ENCODE measurements around the gene PID1.

PID1 gene, protein sequence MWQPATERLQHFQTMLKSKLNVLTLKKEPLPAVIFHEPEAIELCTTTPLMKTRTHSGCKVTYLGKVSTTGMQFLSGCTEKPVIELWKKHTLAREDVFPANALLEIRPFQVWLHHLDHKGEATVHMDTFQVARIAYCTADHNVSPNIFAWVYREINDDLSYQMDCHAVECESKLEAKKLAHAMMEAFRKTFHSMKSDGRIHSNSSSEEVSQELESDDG

DNA sequence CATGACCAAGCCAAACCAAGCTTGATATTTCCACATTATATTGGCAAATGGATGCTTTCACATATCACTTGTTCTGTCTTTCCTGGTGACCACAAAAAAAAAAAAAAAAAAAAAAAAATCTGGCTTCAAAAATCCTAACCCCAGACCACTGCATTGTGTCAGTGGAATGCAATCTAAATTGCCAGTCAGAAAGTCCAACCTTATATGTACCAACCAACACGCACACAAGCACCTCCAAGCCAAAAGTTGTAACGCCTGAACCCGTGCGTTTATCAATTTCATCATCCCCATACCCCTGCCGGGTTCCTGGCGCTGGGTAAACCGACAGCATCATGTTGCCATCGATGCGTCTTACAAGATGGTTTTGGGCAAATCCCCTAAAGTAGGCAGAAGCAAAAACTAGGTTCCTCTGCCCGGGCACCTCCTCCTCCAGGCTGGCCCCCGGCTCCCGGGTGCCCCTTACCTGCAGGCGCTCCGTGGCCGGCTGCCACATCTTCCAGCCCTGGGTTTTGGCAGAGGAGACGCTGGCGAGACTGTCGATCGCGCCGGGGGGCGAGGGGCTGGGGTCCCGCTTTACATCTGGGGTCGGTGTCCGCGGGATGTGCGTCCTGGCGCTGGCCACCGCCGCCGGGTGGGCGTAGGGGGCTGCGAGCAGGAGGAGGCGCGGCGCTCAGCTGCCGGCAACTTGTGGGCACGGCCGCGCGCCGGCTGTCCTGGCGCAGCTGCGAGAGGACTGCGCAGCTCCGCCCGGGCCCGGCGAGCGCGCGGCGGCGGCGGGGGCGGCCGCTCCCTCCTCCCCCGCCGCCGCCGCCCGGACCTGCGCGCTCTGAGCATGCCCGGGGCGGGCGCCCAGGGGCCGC is at the start of gene PID1:
TSS of gene PID1 (minus strand) at position 737 of the 860 bp plus-strand sequence. CDS start at position 493, 244 bp downstream.
- peak; percentile 74 for DNase-seq (ENCODE audit: low spot score)

DNA sequence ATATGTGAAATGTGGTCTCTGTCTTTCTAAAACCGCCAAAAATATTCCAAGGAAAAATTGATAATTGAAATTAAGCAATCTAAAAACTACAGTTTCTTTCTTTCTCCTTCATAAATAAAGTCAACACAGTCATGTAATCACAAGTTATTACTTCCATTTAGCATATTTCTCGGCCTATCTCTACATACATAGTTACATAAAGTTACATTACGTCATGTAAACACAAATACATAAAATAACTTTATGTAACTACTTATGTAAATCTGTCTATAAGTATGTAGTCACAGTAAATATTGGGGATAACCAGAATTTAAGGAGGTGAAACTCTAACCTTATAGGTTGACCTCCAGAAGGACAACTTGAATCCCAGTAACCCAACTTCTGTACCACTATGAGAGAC is 48.5 kb upstream of the PID1 start:
- no peak for DNase-seq (ENCODE audit: low spot score)

DNA sequence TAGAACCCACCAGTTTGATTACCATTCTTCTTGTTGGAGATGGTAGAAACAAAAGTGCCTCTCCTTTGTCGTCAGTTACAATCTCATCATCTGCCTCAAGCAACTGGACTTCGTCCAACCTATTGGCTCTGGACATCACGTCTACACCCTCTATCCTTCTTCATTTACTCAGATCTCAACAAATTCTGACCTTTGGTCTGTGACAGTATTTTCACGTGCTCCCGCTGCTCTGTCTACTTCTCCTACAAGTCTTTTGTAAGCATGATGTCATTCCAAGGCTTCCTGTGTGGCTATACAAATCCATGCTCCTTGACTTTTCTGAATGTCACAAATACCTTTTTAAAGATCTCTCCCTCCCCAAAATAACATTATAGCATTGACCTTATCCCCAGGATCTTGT is 43.0 kb upstream of the PID1 start:
- no peak for DNase-seq (ENCODE audit: low spot score)

DNA sequence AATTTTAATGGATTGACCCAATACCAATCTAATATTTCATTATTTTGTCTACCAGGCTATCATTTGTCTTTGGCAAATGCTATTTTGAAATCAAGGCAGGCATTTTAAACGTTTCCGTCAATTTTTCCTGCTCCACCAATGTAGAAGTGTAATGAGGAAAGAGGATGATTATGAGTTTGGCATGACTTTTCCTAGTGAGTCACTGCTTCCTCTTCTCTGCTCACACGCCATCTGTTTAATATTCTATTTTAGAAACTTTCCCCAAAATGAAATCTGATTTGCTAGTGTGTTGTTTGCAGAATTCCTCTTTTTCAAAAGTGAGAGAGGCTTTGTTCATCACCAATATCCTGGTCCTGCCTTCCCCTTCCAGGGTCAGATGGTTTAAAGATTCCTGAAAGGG is 42.5 kb upstream of the PID1 start:
- DNase-seq (ENCODE audit: low spot score): no peak

DNA sequence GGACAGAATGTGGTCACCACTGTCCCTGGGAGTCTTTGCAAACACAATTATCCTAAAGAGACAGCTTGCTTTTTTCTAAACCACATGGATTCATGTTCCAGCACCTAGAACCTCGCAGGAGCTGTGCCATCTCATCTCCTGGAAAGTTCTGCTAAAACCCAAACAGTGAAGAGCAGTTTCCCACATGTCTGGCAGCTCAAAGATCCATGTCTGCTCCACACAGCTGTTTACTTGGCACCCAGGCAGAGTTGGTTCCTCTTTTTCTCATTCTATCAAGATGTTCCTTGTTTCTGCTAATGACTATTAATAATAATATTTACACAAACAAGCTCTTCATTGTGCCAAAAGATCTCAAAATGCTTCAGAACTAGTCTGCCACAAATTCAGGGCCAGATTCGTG is 30.1 kb upstream of the PID1 start:
- no peak for DNase-seq (ENCODE audit: low spot score)

DNA sequence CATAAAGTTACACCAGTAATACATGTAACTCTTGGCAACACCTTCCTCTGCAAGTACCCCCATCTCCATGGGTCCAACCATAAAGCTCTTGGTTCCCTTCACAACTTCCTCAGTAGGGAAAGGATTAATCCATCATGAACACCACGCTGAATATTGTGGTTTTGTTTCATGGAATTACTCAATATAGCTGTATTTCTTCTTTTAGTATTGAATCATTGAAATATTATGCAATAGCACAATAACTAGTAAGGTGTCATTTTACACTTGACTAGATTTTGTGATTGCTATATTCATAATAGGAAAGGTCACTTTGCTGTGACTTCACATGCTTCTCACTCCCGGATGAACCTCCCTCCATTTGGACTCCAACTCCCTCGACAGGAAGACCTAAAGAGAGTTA is 29.7 kb upstream of the PID1 start:
- no peak for DNase-seq (ENCODE audit: low spot score)

DNA sequence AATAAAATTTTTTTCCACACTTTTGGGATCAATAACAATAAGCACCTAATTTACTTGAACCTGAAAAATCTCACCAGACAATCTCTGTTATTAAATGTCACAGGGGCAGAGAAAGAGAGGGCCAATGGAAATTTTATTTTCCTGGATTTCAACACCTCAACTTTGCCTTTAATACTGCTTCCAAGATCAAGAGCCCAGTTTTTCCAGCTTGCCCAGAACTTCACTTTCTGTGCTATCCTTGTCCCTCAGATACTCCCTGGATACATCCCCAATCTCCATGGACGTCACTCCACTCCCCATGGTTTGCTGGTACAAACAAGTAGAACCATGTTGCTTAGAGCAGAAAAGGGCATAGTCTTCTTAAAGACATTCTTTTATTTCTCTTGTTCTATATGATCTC is 29.3 kb upstream of the PID1 start:
- DNase-seq (ENCODE audit: low spot score): no peak

DNA sequence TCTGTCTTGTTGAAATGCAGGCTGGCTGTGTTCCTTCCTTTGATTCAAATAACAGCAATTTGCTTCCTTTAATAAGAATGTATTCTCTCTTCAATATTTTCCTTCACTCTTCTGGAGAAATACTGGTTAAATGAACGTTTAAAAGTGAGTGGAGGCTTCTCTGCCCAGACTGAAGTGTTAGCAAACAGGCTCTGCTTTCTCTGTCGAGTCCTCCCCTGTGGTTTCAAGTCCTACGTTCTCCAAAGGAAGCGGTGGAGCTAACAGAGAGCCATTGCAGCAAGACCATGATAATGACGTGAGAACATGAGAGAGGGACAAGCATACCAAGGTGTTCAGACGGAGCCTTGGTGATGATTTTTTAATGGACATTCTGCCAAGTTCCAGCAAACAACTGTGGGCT is 26.2 kb upstream of the PID1 start:
- DNase-seq (ENCODE audit: low spot score): no peak

DNA sequence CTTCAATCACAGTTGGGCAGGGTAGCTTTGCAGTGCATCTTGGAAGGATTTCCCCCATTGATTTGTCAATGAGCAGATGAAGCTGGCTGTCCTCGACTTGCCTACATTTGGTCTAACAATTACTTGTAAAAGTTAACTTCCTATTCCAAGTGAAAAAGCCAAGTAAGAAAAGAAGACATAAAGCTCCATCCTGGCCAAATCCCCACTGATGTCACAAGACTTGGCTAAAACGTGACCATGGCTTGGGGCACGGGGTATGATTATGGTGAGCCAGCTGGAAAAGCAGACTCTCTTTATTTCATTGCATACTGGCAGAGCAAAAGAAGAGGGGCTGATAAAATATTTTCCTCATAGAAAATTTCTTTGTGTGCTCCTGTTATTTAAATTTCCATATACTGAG is 25.4 kb upstream of the PID1 start:
- no peak for DNase-seq (ENCODE audit: low spot score)

DNA sequence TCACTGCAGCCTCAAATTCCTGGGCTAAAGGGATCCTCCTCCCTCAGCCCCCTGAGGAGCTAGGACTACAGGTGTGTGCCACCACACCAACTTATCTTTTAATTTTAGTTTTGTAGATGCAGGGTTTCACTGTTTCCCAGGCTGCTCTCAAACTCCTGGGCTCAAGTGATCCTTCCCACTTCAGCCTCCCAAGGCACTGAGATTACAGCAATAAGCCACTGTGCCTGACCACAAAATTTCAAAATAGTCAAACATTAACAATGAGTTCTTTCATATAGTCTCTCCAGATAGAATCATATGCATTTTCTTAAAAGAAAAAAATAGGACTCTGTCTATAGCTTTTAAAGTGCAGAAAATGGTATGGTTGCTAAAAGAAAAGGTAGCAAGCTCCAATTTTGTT is 24.9 kb upstream of the PID1 start:
- no peak for DNase-seq (ENCODE audit: low spot score)

DNA sequence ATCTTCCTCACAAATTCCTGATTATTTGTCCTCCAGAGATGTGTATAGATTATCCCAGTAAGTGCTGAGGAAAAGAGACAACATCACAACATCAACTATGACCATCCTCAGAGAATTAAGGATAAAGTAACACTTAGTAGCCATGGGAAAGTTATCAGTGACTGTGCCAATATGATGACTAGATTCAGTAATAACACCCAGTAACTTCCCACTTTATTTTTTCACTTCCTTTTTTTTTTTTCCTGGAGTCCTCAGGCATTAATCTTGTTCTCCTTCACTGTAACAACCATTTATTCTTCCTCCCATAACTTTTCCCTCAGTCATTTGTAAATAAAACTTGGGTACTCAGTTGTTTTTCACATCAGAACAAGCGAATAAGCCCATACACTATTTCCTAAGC is 16.7 kb upstream of the PID1 start:
- DNase-seq (ENCODE audit: low spot score): no peak

DNA sequence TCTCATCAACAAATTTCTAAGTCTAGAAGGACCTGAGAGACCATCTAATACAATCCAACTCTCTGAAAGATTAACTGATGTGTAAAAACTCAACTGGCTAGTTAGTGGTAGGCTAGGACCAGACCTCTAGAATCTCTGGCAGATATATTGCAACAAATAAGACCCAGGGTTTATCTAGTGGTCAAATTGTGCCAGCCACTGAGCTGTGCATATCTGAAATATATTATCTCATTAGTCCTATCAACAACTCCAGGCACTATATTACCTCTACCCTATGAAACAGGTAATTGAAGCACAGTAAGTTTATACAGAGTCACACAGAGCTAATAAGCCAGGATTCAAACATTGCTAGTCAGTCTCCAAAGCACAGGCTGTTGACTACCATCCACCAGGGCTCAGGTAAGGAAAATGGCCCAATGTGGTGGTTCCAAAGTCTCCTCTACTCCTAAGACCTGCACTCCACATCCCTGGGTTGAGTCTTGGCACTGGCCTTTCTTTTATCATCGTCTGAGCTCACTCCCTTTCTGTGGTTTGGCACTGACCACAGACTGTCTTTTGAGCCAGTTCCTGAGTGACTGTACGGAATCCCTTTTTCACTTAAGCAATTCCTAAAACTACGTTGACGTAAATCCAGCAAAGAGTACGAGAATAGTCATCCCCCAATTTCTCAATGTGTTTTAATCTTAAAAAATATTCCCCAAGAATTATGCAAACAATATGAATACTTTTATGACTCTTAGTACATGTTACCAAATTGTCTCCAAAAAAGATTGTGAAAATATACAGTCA is 11.9 kb upstream of the PID1 start:
- no peak for DNase-seq (ENCODE audit: low spot score)

DNA sequence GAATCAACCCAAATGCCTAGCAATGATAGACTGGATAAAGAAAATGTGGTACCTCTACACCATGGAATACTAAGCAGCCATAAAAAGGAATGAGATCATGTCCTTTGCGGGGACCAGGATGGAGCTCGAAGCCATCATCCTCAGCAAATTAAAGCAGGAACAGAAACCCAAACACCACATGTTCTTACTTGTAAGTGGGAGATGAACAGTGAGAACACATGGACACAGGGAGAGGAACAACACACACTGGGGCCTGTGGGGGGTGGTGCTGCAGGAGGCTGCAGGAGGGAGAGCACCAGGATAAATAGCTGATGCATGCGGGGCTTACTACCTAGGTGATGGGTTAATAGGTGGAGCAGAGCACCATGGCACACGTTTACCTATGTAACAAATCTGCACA is 8.4 kb upstream of the PID1 start:
- DNase-seq (ENCODE audit: low spot score): no peak

DNA sequence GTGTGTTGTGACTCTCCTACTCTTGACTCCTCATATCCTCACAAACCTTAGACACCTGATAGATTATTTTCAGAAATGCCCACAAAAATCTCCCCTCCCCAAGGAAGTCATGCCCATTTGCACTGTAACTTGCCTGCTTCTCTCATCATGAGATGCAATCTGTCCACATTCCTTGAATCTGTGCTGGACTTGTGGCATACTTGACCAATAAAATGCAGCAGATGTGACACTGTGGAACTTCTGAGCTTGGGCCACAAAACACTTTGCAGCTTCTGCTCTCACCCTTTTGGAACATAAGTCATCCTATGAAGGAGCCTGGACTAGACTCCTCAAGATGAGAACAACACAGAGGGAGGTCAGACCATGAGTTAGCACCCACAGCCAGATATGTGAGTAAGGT is 4.4 kb upstream of the PID1 start:
- DNase-seq (ENCODE audit: low spot score): no peak

DNA sequence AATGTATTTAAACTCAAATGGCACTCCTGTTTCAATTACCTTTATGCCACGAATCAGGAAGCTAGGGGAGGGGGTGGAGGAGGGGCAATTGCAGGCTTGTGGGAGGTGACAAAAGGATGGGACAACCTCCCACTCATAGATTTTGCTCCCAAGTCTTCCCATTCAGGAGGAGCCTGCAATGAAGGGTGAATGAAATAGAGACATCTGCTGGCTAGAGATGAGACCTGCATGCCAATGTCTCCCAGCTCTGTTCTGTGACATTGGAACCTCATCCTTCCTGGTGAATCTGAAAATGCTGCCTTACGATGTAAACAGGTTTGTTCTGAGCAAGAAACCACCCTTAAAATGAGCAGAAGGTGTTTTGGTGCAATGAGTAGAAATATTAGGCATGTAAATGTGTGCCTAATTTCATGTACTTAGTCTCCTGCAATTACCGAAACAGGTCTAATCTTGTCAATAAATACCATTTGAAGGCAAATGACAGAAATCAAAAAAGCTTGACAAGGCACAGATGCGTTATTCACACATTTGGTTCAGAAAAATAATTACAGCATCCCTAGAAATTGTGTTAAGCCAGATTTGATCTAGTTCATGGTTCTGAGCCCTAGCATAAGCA is 2.7 kb upstream of the PID1 start:
- peak; percentile 62 for DNase-seq (ENCODE audit: low spot score)

DNA sequence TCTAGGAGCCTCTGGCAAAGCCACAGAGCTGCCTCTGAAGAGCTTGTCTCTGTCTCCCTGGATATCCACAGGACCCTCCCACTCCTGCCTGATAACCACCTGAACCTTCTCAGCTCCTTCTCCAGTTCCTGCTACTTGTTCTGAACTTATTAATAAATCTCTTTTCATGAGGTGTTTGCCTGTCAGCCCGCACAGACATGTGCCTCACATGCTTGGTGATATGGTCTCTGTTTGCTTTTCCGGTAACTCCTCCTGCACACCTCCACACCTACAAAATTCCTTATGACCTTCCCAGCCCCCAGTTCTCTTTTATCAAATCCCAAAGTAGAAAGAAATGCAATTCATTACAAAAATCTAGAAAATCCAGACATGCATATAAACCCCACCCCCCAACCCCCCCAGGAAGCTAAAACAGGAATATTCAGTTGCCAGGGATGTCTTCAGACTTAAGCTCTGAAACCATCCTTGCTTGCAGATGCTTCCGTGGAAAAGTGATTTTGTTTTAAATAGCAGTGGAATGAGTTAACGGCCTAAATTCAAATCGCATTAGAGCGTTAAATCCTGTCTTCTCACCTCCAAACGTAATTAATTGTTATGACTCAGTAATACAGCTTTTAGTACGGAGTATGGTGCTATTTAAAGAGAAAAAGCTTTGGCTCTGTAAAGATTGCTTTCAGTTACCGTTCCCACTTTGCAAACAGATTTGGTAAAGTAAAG is 2.1 kb upstream of the PID1 start:
- no peak for DNase-seq (ENCODE audit: low spot score)

DNA sequence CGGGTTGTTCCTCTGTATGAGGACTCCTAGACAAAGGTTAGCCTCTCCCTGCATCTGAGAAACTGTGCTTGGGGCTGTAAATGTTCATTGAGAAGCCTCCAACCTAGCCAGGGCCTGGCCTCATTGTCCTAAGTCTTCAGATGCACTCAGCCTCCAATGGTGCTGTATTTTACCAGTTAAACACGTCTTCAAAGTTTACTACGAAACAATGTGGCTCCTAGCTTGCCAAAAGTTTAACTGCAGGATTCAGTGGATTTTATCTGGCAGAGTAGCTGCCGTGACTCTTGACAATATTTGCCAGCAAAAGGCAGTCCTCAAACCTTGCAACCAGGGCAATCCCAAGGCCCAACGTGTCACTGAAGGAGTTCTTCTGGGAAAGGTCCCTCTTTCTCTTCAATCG is 1.1 kb downstream of the PID1 start:
- DNase-seq (ENCODE audit: low spot score): no peak

DNA sequence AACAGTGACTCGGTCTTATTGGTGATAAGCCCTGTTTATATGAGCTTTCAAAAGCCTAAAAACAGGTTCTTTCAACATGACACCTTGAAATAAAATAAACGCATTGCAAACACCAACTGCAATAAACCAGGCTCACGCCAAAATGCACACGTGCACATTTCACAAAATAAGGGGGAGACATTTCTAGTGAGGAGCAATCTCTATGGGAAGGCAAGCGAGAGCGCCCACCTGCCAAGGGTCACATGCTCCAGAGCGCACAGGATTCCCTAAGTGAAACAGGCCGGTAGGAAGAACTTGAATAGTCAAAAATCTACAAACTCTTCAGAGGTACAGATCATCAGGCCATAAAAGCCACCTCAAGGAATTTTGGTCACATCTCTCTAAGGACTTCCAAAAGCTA is 1.9 kb downstream of the PID1 start:
- DNase-seq (ENCODE audit: low spot score): no peak

DNA sequence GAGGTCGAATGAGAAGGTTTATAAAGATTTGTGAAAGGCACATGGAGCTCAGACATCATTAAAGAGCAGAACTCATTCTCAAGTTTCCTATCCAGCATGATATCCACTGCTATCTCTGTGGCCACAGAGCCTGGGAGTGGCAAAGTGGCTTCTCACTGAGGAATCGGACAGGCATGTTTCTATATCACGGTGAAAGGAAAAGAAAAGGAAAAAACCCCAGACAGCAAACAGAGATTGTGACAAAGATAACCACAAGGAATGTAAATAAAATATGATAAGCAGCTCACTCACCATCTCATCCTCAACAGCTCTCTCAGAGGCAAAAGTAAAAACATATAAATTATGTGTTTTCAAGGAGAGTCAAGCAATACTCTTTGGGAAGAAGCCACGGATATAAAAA is 2.5 kb downstream of the PID1 start:
- DNase-seq (ENCODE audit: low spot score): no peak

DNA sequence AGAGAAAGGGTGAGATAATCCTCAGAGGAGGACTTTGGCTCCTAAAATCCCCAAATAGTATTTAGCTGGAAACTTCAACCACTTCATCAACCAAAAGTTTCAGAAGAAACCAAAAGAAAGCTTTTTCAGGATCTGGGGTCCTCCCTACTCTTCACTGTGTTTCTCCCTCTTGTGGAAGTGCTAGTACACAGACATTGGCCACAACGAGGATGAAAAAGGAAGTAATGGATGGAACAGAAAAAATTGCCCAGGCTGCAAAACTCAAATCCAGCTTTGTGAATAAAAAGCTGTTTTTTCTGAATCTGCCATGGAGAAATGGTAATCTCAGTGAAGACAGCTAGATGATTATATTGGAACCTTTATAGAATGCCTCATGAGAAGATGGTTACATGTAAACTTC is 4.0 kb downstream of the PID1 start:
- no peak for DNase-seq (ENCODE audit: low spot score)

DNA sequence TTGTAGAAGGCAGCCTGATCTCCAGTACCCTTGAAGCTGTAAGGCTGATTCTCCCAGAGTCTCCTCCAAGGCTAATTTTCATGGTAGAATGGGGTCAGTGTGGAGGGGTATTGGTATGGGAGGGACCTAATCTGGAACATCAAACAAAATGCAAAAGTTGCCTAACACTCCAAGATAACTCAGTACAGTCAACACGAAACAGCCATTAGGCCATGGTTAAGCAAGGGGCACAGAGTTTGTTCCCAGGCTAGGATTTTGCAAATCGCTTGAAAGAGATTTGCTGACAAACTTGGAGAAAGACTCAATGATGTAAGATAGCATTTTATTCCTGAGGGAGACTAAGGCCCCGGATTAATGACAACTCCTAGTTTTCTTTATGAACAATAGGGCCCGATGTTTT is 5.4 kb downstream of the PID1 start:
- no peak for DNase-seq (ENCODE audit: low spot score)

DNA sequence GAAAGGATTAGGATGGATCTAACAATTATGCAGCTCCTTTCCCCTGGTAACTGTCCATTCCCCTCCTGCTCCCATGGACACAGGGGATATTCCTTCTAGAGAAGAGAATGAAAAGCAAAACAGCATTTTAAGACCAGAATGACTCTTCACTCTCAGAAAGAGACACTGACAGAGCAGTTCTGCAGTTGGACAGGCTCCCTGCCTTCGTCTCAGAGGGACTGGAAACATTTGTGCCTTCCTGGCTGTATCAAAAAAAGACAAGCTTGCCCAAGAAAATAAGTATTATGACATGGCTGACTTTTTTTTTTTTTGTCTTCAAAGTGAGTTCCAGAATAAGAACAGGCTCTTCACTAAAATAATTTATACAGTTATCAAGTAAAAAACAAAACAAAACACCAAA is 9.5 kb downstream of the PID1 start:
- DNase-seq (ENCODE audit: low spot score): no peak

Measured in ecto neural progenitor cell (in vitro differentiated cells).